Activated CD4-positive, alpha-beta T cell treated with anti-CD3 and anti-CD28 coated beads for 24 hours (primary cell): Measurements from ENCODE around the gene CACNA2D2.
A peak's percentile ranks its signal among the peaks of the same experiment; 100 is the strongest.

Source experiments
- DNase-seq, 2 donors: peaks; one replicate each; pipeline ENCODE4 v3.0.0-alpha.2; 2020; ENCODE audit warnings: low read depth in 2 of 2

Gene CACNA2D2

GRCh38 chr3:50371133-50371685, 132.2 kb downstream of the CACNA2D2 start:
- DNase-seq = no peak

GRCh38 chr3:50370594-50370993, 132.8 kb downstream of the CACNA2D2 start:
- no peak for DNase-seq

- DNase-seq = no peak
Observed at GRCh38 chr3:50369012-50369670, 134.3 kb downstream of the CACNA2D2 start.

DNA sequence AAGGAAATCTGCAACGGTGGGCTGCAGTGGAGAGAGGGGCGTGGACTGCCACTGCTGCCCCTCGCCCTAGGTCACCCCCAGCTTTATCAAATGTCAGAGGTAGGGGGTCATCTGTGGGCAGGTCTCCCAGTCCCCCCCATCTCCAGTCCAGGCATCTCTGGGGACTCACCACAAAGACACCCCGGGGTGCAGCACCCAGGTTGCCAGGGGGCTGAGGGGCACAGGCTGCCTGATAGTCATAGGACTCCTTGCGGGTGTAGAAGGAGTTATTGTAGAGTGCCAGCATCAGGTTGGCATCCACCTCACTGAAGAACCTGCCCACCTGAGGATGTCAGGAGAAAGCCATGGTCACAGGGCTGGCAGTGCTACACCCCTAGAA, 137.6 kb downstream of the CACNA2D2 start:
- DNase-seq = no peak

DNA sequence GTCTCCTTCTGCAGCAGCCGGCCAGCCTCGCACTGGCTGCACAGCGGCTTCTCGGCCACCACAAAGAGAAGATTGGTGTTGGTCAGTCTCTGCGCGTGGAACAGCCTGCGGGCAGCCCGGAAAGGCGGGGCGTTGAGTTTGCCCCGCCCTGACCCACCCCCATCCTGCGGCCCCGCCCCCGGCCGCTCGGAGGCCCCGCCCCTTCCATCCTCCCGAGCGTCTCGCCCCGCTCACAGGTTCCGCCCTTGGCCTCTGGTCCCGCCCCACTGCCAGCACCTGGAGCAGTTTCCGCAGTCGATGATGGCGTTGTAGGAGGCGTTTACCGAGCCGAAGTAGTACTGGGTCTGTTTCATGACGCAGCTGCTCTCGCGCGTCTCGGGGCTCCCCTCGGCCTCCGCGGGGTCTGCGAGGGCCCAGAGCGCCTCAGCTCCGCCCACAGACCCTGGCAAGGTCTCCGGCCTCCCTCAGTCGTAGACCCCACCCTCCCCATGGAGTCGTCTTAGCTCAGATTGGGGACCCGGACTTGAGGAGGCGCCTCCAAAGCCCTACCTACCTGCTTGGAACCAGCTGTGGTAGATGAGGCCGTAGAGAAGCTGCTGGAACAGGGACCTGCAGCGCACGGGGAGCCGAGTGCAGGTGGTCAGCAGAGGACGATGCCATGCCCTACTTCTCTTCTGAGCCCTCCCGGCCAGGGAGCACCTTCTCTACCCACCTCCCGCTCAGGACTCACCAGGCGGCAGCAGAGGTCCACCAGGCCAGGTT, 138.2 kb downstream of the CACNA2D2 start:
- DNase-seq = peak; percentile 92 to 93

GRCh38 chr3:50364573-50365079, 138.8 kb downstream of the CACNA2D2 start:
- no peak for DNase-seq

DNA sequence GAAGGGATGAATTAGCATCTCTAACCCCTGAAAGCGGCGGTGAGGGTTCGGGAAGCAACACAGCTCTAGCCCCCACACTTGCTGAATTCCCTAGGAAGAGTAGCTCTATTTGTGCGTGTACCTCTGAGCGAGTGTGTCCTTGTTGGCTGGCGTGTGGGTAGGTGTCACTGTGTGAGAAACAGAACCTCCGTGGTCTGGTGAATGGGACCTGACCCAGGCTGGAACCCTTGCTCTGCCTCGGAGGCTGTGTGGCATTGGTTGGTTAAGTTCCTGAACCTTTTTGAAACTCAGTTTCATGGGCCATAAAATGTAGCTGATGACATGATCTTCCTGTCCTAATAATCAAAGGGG, 143.7 kb downstream of the CACNA2D2 start:
- no peak for DNase-seq

DNA sequence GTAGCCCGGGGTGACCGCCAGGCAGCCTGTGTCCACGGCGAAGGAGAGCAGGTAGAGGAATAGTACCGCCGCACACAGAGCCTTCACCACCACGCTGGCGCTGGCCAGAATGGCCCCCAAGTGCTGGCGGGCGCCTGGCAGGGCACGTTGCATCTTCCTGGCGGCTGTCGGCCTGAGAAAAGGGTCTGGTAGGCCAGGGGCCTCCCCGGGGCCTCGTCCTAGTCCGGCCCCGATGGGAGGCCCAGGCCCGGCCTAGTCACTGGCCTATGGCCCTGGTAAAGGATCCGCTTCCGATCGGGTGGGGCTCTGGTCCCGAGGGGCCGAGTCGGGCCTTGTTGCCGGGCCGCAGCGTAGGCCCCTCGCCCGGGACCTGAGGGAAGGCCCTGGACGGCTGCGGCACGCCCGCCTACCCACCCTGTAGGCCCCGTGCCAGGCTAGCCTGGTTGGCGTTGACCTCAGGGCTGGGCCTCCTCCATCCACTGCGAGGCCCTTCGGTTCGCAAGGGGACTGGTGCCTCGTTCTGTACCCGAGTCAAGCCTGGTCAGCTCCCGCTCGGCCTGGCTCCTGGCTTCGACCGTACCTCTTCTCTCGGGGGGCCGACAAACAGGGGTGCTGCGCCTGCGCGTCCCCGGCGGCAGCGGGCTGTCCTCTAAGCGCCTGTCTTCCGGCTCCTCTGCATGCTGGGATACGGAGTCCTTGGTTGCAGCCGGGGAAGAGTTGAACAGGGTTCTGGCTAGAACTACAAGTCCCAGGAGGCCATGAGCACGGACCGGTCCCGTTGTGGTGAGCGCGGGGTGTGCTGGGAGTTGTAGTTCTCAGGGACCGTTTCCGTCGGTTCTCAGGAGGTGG, 144.3 kb downstream of the CACNA2D2 start, which contains the start of gene TMEM115:
Gene TMEM115 (minus strand): TSS at position 611 of the 849 bp plus-strand sequence. CDS start 458 bp downstream, at position 153.
- peak; percentile 86 to 91 for DNase-seq

GRCh38 chr3:50358355-50358910, 145.0 kb downstream of the CACNA2D2 start:
- DNase-seq = no peak

DNA sequence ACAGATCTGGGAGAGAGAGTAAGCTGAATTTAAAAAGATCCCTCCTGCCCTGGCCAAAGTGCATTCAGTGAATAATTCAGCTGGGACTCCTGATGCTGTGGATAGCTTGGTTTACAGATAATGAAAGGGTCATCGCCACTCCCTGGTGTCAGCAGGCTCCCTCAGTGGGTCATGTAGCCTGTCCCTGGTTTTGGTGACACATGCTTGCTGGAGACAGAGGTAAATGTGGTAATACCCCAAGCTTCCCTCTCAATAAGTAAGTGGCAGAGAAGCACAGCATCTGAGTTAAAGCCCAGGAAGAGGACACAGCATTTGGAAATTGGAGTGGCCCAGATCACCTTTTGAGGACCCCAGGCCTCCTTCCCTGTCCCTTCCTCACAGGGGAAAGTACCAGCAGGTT, 146.0 kb downstream of the CACNA2D2 start:
- no peak for DNase-seq

DNA sequence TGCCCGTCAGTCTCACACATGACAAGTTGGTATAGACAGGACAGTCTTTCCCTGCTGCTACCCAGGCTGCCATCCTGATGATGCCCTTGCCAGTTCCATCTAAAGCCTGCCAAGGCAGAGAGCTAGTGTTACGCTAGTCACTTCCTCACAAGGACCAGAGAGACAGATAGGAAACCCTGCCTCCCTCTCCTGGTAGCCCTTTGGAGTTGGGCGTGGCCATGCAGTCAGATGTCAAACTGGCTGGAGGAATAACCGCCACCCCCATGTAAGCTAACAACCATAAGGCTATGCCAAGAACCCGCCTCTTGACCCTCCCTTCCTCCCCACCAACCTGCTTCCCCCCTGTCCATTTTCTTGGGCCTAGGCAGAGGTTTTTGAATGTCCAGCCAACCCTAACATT, 146.9 kb downstream of the CACNA2D2 start:
- DNase-seq = no peak

DNA sequence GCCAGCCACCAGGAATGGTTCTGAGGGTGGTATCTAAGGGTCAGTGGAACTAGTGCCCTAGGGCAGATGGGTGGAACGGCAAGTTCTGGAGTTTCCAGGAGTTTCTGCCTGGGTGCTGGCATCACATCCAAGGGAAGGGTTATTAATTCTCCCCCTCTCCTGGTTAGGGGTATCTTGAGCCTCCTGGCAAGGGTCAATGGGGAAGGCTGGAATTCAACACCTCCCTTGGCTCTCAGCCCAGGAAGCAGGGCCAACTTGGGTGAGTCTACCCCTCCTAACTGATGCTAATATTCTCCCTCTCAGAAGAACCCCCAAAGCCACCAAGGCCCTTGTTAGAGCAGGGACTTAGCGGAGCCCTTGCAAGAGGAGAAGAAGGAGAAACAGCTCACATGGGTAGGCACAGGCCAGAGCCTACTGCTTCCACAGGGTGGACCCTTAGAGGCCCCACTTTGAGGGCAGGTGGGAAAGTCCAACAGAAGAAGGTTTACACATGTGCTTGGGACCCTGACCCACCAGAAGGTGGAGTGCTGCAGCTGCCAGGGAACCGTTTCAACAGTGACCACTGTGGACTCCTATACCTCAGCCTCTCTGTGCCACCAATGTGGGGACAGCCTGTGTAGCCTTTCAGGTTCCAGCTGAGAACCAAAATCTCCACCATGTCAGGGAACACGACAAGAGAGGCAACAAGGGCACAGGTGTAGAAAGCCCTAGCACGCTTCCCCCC, 147.4 kb downstream of the CACNA2D2 start:
- no peak for DNase-seq

GRCh38 chr3:50354850-50355249, 148.6 kb downstream of the CACNA2D2 start:
- no peak for DNase-seq

DNA sequence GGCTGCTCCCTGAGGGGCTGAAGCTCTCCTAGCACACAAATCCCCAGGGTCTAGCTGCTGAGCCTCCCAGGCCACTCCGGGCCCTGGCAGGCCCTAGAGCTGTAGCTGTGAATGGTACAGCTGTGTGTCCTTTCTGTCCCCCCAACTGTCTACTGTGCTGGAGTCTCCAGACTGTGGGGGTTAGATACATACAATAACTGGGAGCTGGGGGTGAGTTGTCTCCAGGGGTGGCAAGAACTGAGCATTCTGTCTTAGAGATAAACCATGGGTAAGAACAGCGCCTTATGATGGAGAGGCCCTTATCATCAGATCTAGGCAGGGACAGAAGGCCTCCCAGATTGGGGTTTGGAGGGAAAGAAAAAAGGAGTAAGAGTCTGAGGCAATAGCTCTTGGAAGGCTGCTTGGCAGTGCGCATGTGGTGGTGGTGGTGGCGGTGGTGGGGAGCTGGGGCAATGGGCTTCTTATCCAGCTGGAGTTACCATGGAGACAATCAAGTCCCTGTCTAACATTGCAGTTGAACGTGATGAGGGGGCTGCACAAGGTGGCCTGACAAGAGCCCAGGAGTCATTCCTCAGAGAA, 149.2 kb downstream of the CACNA2D2 start:
- DNase-seq = no peak

- no peak for DNase-seq
Observed at GRCh38 chr3:50353245-50354004, 150.0 kb downstream of the CACNA2D2 start.

- DNase-seq = no peak
Observed at GRCh38 chr3:50352781-50353180, 150.7 kb downstream of the CACNA2D2 start.

- no peak for DNase-seq
Observed at GRCh38 chr3:50351323-50351697, 152.1 kb downstream of the CACNA2D2 start.

DNA sequence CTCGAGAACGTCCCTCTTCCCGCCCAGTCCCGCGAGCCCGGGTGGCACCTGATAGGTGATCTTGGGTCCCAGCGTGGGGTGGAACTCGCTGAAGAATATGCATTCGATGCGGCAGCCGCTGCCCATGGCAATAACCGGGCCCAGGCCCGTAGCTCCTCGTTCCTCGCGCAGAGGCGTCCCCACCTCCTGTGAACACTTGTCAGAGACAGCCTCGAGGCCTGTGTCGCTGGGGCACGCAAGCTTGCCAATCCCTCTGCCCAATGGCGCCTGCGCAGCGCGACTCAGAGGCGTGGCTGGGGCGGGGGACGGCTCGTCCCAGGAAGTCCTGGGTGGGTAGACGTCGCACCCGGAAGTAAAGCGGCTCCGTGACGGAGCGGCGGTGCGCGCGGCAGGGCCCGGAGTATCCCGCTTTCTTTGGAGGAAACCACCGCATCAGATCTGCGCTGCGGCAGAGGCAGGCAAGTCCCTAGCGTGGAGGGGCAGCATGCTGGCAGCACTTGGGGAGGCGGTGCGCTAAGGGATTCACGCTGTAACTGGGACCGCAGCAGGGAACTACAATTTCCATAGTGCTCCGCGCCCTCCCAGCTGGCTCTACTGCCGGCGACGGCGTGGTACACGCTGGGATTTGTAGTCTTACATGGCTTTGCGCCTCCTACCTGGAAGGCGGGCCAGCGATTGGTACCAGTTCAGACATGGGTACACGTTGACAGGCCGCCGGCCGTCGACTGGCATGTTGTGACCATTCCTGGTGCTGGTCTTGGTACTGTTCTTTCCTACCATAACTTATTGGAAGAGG, 152.7 kb downstream of the CACNA2D2 start, which contains the start of the genes CYB561D2 and NPRL2:
Gene CYB561D2 (plus strand): TSS at position 336 of the 796 bp plus-strand sequence. CDS start 572 bp downstream, outside the sequence.
Gene NPRL2 (minus strand): TSS at position 249 of the 796 bp plus-strand sequence. CDS start 123 bp downstream, at position 126.
- DNase-seq = peak; percentile 98

DNA sequence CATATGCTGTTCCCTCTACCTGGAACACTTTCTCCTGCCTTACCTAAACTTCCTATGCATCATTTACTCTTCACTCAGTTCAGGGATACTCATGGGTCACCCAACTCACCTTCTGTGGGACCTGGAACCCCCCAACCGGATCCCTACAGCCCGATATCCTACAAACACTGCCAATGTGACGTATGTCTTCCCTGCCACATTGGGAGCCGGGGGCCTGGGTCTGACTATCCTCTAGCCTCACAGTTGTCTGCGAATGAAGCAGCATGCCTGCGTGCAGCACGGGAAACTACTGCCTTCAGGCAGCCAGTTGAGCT, 153.3 kb downstream of the CACNA2D2 start:
- DNase-seq = no peak
